NB4 (cell line): Measurements from ENCODE around the gene TMEM87B.

ENCODE experiments used
- DNase-seq: peaks from one replicate; pipeline ENCODE4 v3.0.0; 2010; ENCODE audit warnings: low read depth
- H3K4me3 ChIP-seq: one replicate; pipeline ENCODE4 v1.5.1; 2011; ENCODE audit warnings: mild to moderate bottlenecking, low read depth, low read length, moderate library complexity
- CTCF ChIP-seq: IDR thresholded peaks from one replicate; pipeline ENCODE4 v1.5.1; 2012; ENCODE audit warnings: low read depth, low read length
- MAX ChIP-seq: IDR thresholded peaks from 2 replicates; pipeline ENCODE4 v1.6.1; 2011; ENCODE audit warnings: low read depth, low read length
- MYC ChIP-seq: IDR thresholded peaks from 2 replicates; pipeline ENCODE4 v1.6.1; 2011; ENCODE audit warnings: low read depth, low read length
- POLR2A ChIP-seq: IDR thresholded peaks from 2 replicates; pipeline ENCODE4 v1.6.1; 2011; ENCODE audit warnings: mild to moderate bottlenecking; ENCODE audit not compliant: insufficient read length; ENCODE audit errors: extremely low read depth

Gene TMEM87B

GRCh38 chr2:112143150-112143549 is 88.1 kb downstream of the TMEM87B start:
- DNase-seq = no peak
- TF ChIP-seq CTCF (no peak), MAX (no peak), MYC (no peak), POLR2A (no peak)
- H3K4me3 ChIP-seq = no peak overlapping the region

GRCh38 chr2:112144966-112145365 is 89.9 kb downstream of the TMEM87B start:
- TF ChIP-seq MAX (no peak), POLR2A (no peak), CTCF (no peak), MYC (no peak)
- no peak overlapping the region for H3K4me3 ChIP-seq
- DNase-seq = no peak

GRCh38 chr2:112147382-112148168 is 92.5 kb downstream of the TMEM87B start:
- DNase-seq = no peak
- H3K4me3 ChIP-seq = no peak overlapping the region
- no peak for TF ChIP-seq POLR2A

GRCh38 chr2:112148477-112148876 is 93.4 kb downstream of the TMEM87B start:
- H3K4me3 ChIP-seq = no peak overlapping the region
- no peak for TF ChIP-seq CTCF
- TF ChIP-seq MYC = no peak
- TF ChIP-seq POLR2A = no peak
- TF ChIP-seq MAX = no peak
- DNase-seq = no peak

- TF ChIP-seq MAX = no peak
- DNase-seq = no peak
- H3K4me3 ChIP-seq = no peak overlapping the region
Observed at GRCh38 chr2:112149194-112149593, 94.1 kb downstream of the TMEM87B start.

GRCh38 chr2:112149866-112150435 is 94.9 kb downstream of the TMEM87B start:
- no peak for DNase-seq
- no peak overlapping the region for H3K4me3 ChIP-seq
- TF ChIP-seq POLR2A = no peak
- no peak for TF ChIP-seq CTCF
- TF ChIP-seq MAX = no peak
- no peak for TF ChIP-seq MYC
